CD14-positive monocyte (primary cell): ENCODE data around the gene HOXD13. TPM values are rescaled to one million over a fixed set of nuclear protein-coding genes. Genes with fewer than 3 reads are reported as not detected.

Experiments
- DNase-seq, 3 donors: peaks; one replicate each; pipeline ENCODE4 v3.0.0-alpha.2; 2011 to 2022
- H2AFZ ChIP-seq: 2 replicates; pipeline ENCODE4 v1.6.0; 2012; ENCODE audit warnings: mild to moderate bottlenecking, low read depth, low read length, inconsistent platforms; ENCODE audit not compliant: insufficient read depth, poor library complexity, severe bottlenecking
- H3K27ac ChIP-seq, 2 donors: 1 replicate in 1 of 2; 2 replicates in 1 of 2; pipeline ENCODE4 v1.5.1; 2012 to 2013; ENCODE audit warnings: low read length in 2 of 2, control low read depth in 1 of 2, inconsistent platforms in 1 of 2, low read depth in 1 of 2, mild to moderate bottlenecking in 1 of 2
- H3K27me3 ChIP-seq, 2 donors: one replicate each; pipeline versions ENCODE4 v1.6.0 to v1.6.1; 2011 to 2013; ENCODE audit warnings: low read length in 2 of 2; ENCODE audit not compliant: control insufficient read depth in 2 of 2, insufficient read depth in 2 of 2
- H3K36me3 ChIP-seq, 2 donors: replicated peaks in 1 of 2; 1 replicate in 1 of 2; 2 replicates in 1 of 2; pipeline versions ENCODE4 v1.5.1 to v1.6.1; 2012 to 2013; ENCODE audit warnings: low read length in 2 of 2, control low read depth in 1 of 2, inconsistent platforms in 1 of 2, mild to moderate bottlenecking in 1 of 2; ENCODE audit not compliant: insufficient read depth in 2 of 2, control insufficient read depth in 1 of 2
- H3K4me1 ChIP-seq, 2 donors: 1 replicate in 1 of 2; 2 replicates in 1 of 2; pipeline versions ENCODE4 v1.5.1 to v1.6.1; 2012 to 2013; ENCODE audit warnings: low read length in 2 of 2, control low read depth in 1 of 2, inconsistent platforms in 1 of 2, mild to moderate bottlenecking in 1 of 2, moderate library complexity in 1 of 2; ENCODE audit not compliant: insufficient read depth in 2 of 2, control insufficient read depth in 1 of 2
- H3K4me2 ChIP-seq: replicated peaks from 2 replicates; pipeline ENCODE3; 2012; ENCODE audit warnings: low read length, moderate library complexity, mild to moderate bottlenecking; ENCODE audit not compliant: poor library complexity, severe bottlenecking; ENCODE audit errors: extremely low read depth
- H3K4me3 ChIP-seq, 3 experiments: fragments of 200-600 bp in 1 of 3; sonication (generic) in 1 of 3; replicated peaks in 1 of 3; 1 replicate in 2 of 3; 2 replicates in 1 of 3; pipeline ENCODE4 v1.5.1; 2011 to 2013; ENCODE audit warnings: low read length in 3 of 3, mild to moderate bottlenecking in 3 of 3, control low read depth in 2 of 3, low read depth in 2 of 3, inconsistent platforms in 1 of 3, moderate library complexity in 1 of 3
- H3K79me2 ChIP-seq: 2 replicates; pipeline ENCODE4 v1.6.0; 2012; ENCODE audit warnings: mild to moderate bottlenecking, control low read depth, inconsistent platforms, low read length, moderate library complexity; ENCODE audit not compliant: insufficient read depth
- H3K9ac ChIP-seq: 2 replicates; pipeline ENCODE4 v1.6.0; 2017; ENCODE audit warnings: low read length, mild to moderate bottlenecking; ENCODE audit not compliant: insufficient read depth, poor library complexity, severe bottlenecking
- H3K9me3 ChIP-seq, 2 donors: replicated peaks in 1 of 2; 1 replicate in 1 of 2; 2 replicates in 1 of 2; pipeline versions ENCODE4 v1.5.1 to v1.6.1; 2012 to 2013; ENCODE audit warnings: low read length in 2 of 2, control low read depth in 1 of 2; ENCODE audit not compliant: control insufficient read depth in 1 of 2, insufficient read depth in 1 of 2
- H4K20me1 ChIP-seq: 2 replicates; pipeline ENCODE4 v1.6.0; 2012; ENCODE audit warnings: mild to moderate bottlenecking, low read length, control low read depth, moderate library complexity; ENCODE audit not compliant: insufficient read depth
- H3K27ac Mint-ChIP-seq, 7 donors: one replicate each; pipeline ENCODE4 v1.8.0; 2020; ENCODE audit warnings: mild to moderate bottlenecking in 7 of 7, mixed read lengths in 7 of 7, moderate library complexity in 6 of 7, inconsistent platforms in 2 of 7
- H3K27me3 Mint-ChIP-seq, 3 donors: one replicate each; pipeline ENCODE4 v1.8.0; 2021 to 2022; ENCODE audit warnings: low read depth in 3 of 3, mild to moderate bottlenecking in 3 of 3, mixed read lengths in 3 of 3, moderate library complexity in 3 of 3, inconsistent platforms in 1 of 3
- H3K36me3 Mint-ChIP-seq, 2 donors: one replicate each; pipeline ENCODE4 v1.8.0; 2020; ENCODE audit warnings: mixed read lengths in 2 of 2, inconsistent platforms in 1 of 2, mild to moderate bottlenecking in 1 of 2
- H3K4me1 Mint-ChIP-seq: one replicate; pipeline ENCODE4 v1.8.0; 2020; ENCODE audit warnings: mild to moderate bottlenecking, mixed read lengths
- H3K4me3 Mint-ChIP-seq, 2 donors: one replicate each; pipeline ENCODE4 v1.8.0; 2020; ENCODE audit warnings: mild to moderate bottlenecking in 2 of 2, mixed read lengths in 2 of 2, moderate library complexity in 1 of 2
- H3K9me3 Mint-ChIP-seq, 7 donors: one replicate each; pipeline ENCODE4 v1.8.0; 2020 to 2022; ENCODE audit warnings: mixed read lengths in 7 of 7, mild to moderate bottlenecking in 6 of 7, moderate library complexity in 6 of 7, inconsistent platforms in 2 of 7
- WGBS: methylation state at CpG from one replicate; pipeline ENCODE4 v1.1.5; 2013; ENCODE audit warnings: missing lambda C conversion rate; ENCODE audit not compliant: insufficient coverage; 5-methylcytosine and 5-hydroxymethylcytosine counted together
- intact Hi-C, 2 donors: fragments of 100-400 bp; cut with micrococcal nuclease; formaldehyde crosslinking; loops; one replicate each; pipeline versions ENCODE4 v1.15.0 to v1.15.1; 2023
- polyA plus RNA-seq, 3 donors: library from polyadenylated mRNA; depleted of rRNA in 1 of 3; unstranded in 2 of 3; stranded (reverse) in 1 of 3; fragments of 300-500 nt in 2 of 3; fragments of >200 nt in 1 of 3; fragmentation: Illumina TruSeq in 2 of 3; gene quantifications; 1 replicate in 2 of 3; 2 replicates in 1 of 3; pipeline ENCODE4 v1.2.3, GENCODE V29; 2012 to 2021
- TF ChIP-seq, protein P1 (sequence below): fragments of 200-600 bp; IDR thresholded peaks from one replicate; pipeline ENCODE4 v1.8.0; 2022; ENCODE audit warnings: antibody characterized with exemption, mild to moderate bottlenecking

HOXD13 gene
- polyA plus RNA-seq, 3 donors = not detected

DNA sequence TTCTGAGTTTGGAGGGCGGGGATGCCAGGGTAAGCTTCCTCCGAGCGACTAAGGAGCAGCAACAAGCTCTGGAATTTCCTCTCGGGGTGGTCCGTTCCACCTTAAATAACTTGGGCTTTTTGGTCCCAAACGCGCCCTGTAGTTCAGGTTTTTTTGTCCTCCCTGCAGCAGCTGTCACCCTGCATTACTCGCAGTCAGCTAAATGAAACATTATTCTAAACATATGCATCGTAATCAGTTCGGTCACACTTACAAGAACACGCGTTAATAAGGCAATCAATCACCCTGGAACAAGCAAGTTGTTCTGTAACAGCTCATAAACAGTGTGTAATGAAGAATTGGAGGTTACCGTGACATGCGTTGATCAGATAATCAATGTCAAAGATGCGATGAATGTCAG lies 17.0 kb upstream of the HOXD13 start:
- peak overlapping the region in 1 of 2 donors; percentile 52 for H3K4me3 Mint-ChIP-seq

DNA sequence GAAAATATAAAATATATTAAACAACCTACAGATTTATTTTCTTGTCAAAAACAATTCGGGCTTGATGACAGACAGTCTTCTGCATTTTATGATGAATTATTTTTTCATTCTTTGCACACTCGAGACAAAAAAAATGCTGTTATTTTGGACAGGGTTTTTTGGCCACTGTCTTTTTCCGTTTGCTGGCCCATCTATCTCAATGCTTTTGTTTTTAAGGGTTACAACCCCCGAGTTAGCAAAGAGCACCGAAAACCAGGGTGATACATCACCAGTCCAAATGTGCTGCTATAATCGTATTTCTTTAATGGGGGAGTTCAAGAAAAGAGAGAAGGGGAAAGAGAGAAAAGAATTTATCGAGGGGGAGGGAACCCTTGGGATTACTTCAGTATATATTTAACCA lies 16.5 kb upstream of the HOXD13 start:
- Histone ChIP-seq H3K9ac (no peak overlapping the region), H3K79me2 (no peaks in the 10 kb centered on the region), H3K4me3 (no peak overlapping the region), H3K4me1 (peaks cover 0 to 15% of the 10 kb centered on the region in 2 donors), H2AFZ (no peak overlapping the region), H3K27ac (no peak overlapping the region), H3K36me3 (no peaks in the 10 kb centered on the region), H3K27me3 (peaks cover 91 to 96% of the 10 kb centered on the region in 2 donors), H3K9me3 (peaks cover 10 to 61% of the 10 kb centered on the region in 2 donors), H3K4me2 (no peak overlapping the region), H4K20me1 (no peaks in the 10 kb centered on the region)
- no peak for DNase-seq
- no peak overlapping the region for H3K27ac Mint-ChIP-seq
- WGBS = 14% methylated on average over 4 of the region's 7 CpGs
- TF ChIP-seq, protein P1, sequence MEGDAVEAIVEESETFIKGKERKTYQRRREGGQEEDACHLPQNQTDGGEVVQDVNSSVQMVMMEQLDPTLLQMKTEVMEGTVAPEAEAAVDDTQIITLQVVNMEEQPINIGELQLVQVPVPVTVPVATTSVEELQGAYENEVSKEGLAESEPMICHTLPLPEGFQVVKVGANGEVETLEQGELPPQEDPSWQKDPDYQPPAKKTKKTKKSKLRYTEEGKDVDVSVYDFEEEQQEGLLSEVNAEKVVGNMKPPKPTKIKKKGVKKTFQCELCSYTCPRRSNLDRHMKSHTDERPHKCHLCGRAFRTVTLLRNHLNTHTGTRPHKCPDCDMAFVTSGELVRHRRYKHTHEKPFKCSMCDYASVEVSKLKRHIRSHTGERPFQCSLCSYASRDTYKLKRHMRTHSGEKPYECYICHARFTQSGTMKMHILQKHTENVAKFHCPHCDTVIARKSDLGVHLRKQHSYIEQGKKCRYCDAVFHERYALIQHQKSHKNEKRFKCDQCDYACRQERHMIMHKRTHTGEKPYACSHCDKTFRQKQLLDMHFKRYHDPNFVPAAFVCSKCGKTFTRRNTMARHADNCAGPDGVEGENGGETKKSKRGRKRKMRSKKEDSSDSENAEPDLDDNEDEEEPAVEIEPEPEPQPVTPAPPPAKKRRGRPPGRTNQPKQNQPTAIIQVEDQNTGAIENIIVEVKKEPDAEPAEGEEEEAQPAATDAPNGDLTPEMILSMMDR = no peak
- H3K36me3 Mint-ChIP-seq = peaks cover 4 to 12% of the 10 kb centered on the region in 2 donors
- H3K27me3 Mint-ChIP-seq = peaks cover 84 to 95% (median 91%) of the 10 kb centered on the region in 3 donors
- intact Hi-C loops = loop anchor here in 1 of 2 donors (5.0 kb wide), 1 partner anchor 36 kb away; no protein-coding TSS in a partner anchor
- H3K4me3 Mint-ChIP-seq = peak overlapping the region in 1 of 2 donors; percentile 76
- peaks cover 9 to 42% (median 27%) of the 10 kb centered on the region in 7 donors for H3K9me3 Mint-ChIP-seq
- peaks cover 23% of the 10 kb centered on the region for H3K4me1 Mint-ChIP-seq

More for the DNA sequence above, 17.0 kb upstream of the HOXD13 start:
- H3K9me3 ChIP-seq = peaks cover 7 to 55% of the 10 kb centered on the region in 2 donors
- H2AFZ ChIP-seq = no peak overlapping the region
- H3K4me2 ChIP-seq = no peak overlapping the region
- peaks cover 0 to 12% of the 10 kb centered on the region in 2 donors for H3K4me1 ChIP-seq
- peaks cover 84 to 95% (median 91%) of the 10 kb centered on the region in 3 donors for H3K27me3 Mint-ChIP-seq
- no peak overlapping the region for H3K9ac ChIP-seq
- no peaks in the 10 kb centered on the region for H3K79me2 ChIP-seq
- H3K36me3 ChIP-seq = no peaks in the 10 kb centered on the region
- H3K27ac Mint-ChIP-seq = no peak overlapping the region
- H3K36me3 Mint-ChIP-seq = peaks cover 0 to 9% of the 10 kb centered on the region in 2 donors
- DNase-seq = no peak
- 4% methylated on average over 8 of the region's 15 CpGs for WGBS
- H3K4me3 ChIP-seq = no peak overlapping the region
- no peak overlapping the region for H3K27ac ChIP-seq
- H3K27me3 ChIP-seq = peaks cover 91 to 96% of the 10 kb centered on the region in 2 donors
- H3K9me3 Mint-ChIP-seq = peaks cover 4 to 37% (median 22%) of the 10 kb centered on the region in 7 donors
- intact Hi-C loops = loop anchor here in 1 of 2 donors (5.0 kb wide), 1 partner anchor 37 kb away; no protein-coding TSS in a partner anchor
- H4K20me1 ChIP-seq = no peaks in the 10 kb centered on the region
- H3K4me1 Mint-ChIP-seq = peaks cover 18% of the 10 kb centered on the region
- TF ChIP-seq, protein P1 = no peak
